ENCODE measurements around the gene TRERF1. TPM values are rescaled to one million over a fixed set of nuclear protein-coding genes. Genes with fewer than 3 reads are reported as not detected.

TRERF1 gene
- total and polyA plus RNA-seq, 2 experiments from 2014 or later, result 11.2 to 20.6 TPM

- Mint-ChIP-seq H3K9me3 (no peaks in the 10 kb centered on the region), H3K27me3 (ENCODE audit: insufficient read depth, low read depth, poor library complexity) (peaks cover 5% of the 10 kb centered on the region), H3K4me1 (peaks cover 19% of the 10 kb centered on the region), H3K27ac (peak overlapping the region; percentile 28; the same call in 1 of the 2 replicates), H3K36me3 (ENCODE audit: low read depth) (peaks cover 22% of the 10 kb centered on the region), H3K4me3 (no peak overlapping the region)
- H3K4me3 ChIP-seq, result no peak overlapping the region
- no peak for DNase-seq (ENCODE audit: low spot score)
- H4K20me1 ChIP-seq (replicated peaks; ENCODE audit: insufficient read depth), result peaks cover 23% of the 10 kb centered on the region
- TF ChIP-seq EZH2phosphoT487 (IDR thresholded peaks at IDR 0.05; ENCODE audit: unreplicated experiment), result no peak
- no peak for TF ChIP-seq ETS1 (IDR thresholded peaks at IDR 0.05)
- TF ChIP-seq ZNF331 (CRISPR knock-in tag; IDR thresholded peaks at IDR 0.05; ENCODE audit: low read depth), result no peak
- no peak for TF ChIP-seq CTCF (conservative IDR thresholded peaks at IDR 0.05; ENCODE audit: low read depth in 2 of 2)
- no peak for TF ChIP-seq CREB1 (CRISPR knock-in tag; IDR thresholded peaks at IDR 0.05; ENCODE audit: low read depth)
- no peak for TF ChIP-seq EZH2 (IDR thresholded peaks at IDR 0.05; ENCODE audit: low read depth, unreplicated experiment)
- TF ChIP-seq POLR2AphosphoS5 (IDR thresholded peaks at IDR 0.05; ENCODE audit: low read depth), result no peak
- no peak for TF ChIP-seq JUNB (IDR thresholded peaks at IDR 0.05; ENCODE audit: unreplicated experiment)
- no peak for TF ChIP-seq REST (IDR thresholded peaks at IDR 0.05; ENCODE audit: unreplicated experiment)
- TF ChIP-seq ZNF114 (CRISPR knock-in tag; IDR thresholded peaks at IDR 0.05), result no peak
- TF ChIP-seq ZNF462 (CRISPR knock-in tag; IDR thresholded peaks at IDR 0.05), result no peak
- TF ChIP-seq STAT1 (IDR thresholded peaks at IDR 0.05; ENCODE audit: unreplicated experiment), result no peak
- no peak for TF ChIP-seq NANOG (IDR thresholded peaks at IDR 0.05; ENCODE audit: borderline replicate concordance)
- H2AFZ ChIP-seq, result no peak overlapping the region
- H3K27ac ChIP-seq (ENCODE audit: low read depth), result no peak overlapping the region
- peaks cover 79% of the 10 kb centered on the region for H3K79me2 ChIP-seq (replicated peaks; ENCODE audit: insufficient read depth)
- H3K4me2 ChIP-seq, result no peak overlapping the region
- no peaks in the 10 kb centered on the region for H3F3A ChIP-seq (replicated peaks; ENCODE audit: low read depth)
- H3K9me2 ChIP-seq (ENCODE audit: insufficient read depth), result peaks cover 5% of the 10 kb centered on the region
- H3K36me3 ChIP-seq (ENCODE audit: insufficient read depth), result no peaks in the 10 kb centered on the region
- H3K4me1 ChIP-seq (ENCODE audit: insufficient read depth), result peaks cover 14% of the 10 kb centered on the region; the same call in 1 of the 2 replicates
- ATAC-seq, result no peak
- H3K27me3 ChIP-seq (ENCODE audit: insufficient read depth), result no peaks in the 10 kb centered on the region
Observed at GRCh38 chr6:42363926-42364849, 87.5 kb downstream of the TRERF1 start.

All from GM23338 (cell line).